ENCODE measurements around the gene THG1L.

The THG1L gene

GRCh38 chr5:157703736-157704135, 27.5 kb upstream of the THG1L start:
- in situ Hi-C loops (cut with HindIII; ENCODE audit: low sequenced_read_pairs), result no loop called here
- H3K4me3 ChIP-seq (ENCODE audit: low read depth, low read length), result no peak overlapping the region
- no peak for DNase-seq (ENCODE audit: low read depth, low spot score)
- no peak for TF ChIP-seq CTCF (IDR thresholded peaks at IDR 0.05; ENCODE audit: low read depth, low read length)

- no peak for TF ChIP-seq CTCF (IDR thresholded peaks at IDR 0.05; ENCODE audit: low read depth, low read length)
- DNase-seq (ENCODE audit: low read depth, low spot score), result peak; percentile 48
- in situ Hi-C loops (cut with HindIII; ENCODE audit: low sequenced_read_pairs), result no loop called here
Observed at GRCh38 chr5:157708866-157709265, 22.4 kb upstream of the THG1L start.

GRCh38 chr5:157709346-157709745, 21.9 kb upstream of the THG1L start:
- no peak overlapping the region for H3K4me3 ChIP-seq (ENCODE audit: low read depth, low read length)
- in situ Hi-C loops (cut with HindIII; ENCODE audit: low sequenced_read_pairs), result no loop called here
- DNase-seq (ENCODE audit: low read depth, low spot score), result no peak
- no peak for TF ChIP-seq CTCF (IDR thresholded peaks at IDR 0.05; ENCODE audit: low read depth, low read length)

More at GRCh38 chr5:157708866-157709265, 22.4 kb upstream of the THG1L start:
- H3K4me3 ChIP-seq (ENCODE audit: low read depth, low read length), result no peak overlapping the region

GRCh38 chr5:157710431-157710830, 20.8 kb upstream of the THG1L start:
- in situ Hi-C loops (cut with HindIII; ENCODE audit: low sequenced_read_pairs), result no loop called here

GRCh38 chr5:157710882-157711281, 20.3 kb upstream of the THG1L start:
- H3K4me3 ChIP-seq (ENCODE audit: low read depth, low read length), result no peak overlapping the region
- no peak for TF ChIP-seq CTCF (IDR thresholded peaks at IDR 0.05; ENCODE audit: low read depth, low read length)
- in situ Hi-C loops (cut with HindIII; ENCODE audit: low sequenced_read_pairs), result no loop called here
- DNase-seq (ENCODE audit: low read depth, low spot score), result peak; percentile 68

More at GRCh38 chr5:157710431-157710830, 20.8 kb upstream of the THG1L start:
- DNase-seq (ENCODE audit: low read depth, low spot score), result peak; percentile 13
- no peak for TF ChIP-seq CTCF (IDR thresholded peaks at IDR 0.05; ENCODE audit: low read depth, low read length)
- H3K4me3 ChIP-seq (ENCODE audit: low read depth, low read length), result no peak overlapping the region

- in situ Hi-C loops (cut with HindIII; ENCODE audit: low sequenced_read_pairs), result no loop called here
Observed at GRCh38 chr5:157713830-157714595, 17.2 kb upstream of the THG1L start.

More at GRCh38 chr5:157713830-157714595, 17.2 kb upstream of the THG1L start:
- TF ChIP-seq CTCF (IDR thresholded peaks at IDR 0.05; ENCODE audit: low read depth, low read length), result no peak
- no peak for DNase-seq (ENCODE audit: low read depth, low spot score)
- no peak overlapping the region for H3K4me3 ChIP-seq (ENCODE audit: low read depth, low read length)

All from astrocyte of the spinal cord (primary cell).